ENCODE data around the gene KIF27.
"Not testable (repeated sequence)": the region's sequence is repeated elsewhere in the genome, so short reads cannot be mapped to it uniquely, and the experiment has no call there.

GRCh38 chr9:83885559-83886240, 35.5 kb downstream of the KIF27 start:
- TF ChIP-seq CTCF (IDR thresholded peaks at IDR 0.05; ENCODE audit: insufficient read depth, low read length, poor library complexity, severe bottlenecking); EZH2phosphoT487 (conservative IDR thresholded peaks at IDR 0.05; ENCODE audit: low read length): not testable (repeated sequence)
